Mammary epithelial cell (primary cell): Measurements from ENCODE around the gene DGAT2.

Source experiments
- EZH2 ChIP-seq: IDR thresholded peaks from 2 replicates; pipeline ENCODE4 v1.6.1; 2012; ENCODE audit warnings: low read length, inconsistent platforms, borderline replicate concordance
- TF ChIP-seq, protein P1 (sequence below), 2 donors: IDR thresholded peaks in 1 of 2; conservative IDR thresholded peaks in 1 of 2; 2 replicates each; pipeline ENCODE4 v1.5.1; 2011 to 2012; ENCODE audit warnings: inconsistent platforms in 2 of 2, low read length in 2 of 2, mild to moderate bottlenecking in 2 of 2, control low read depth in 1 of 2, low read depth in 1 of 2; ENCODE audit not compliant: insufficient read depth in 1 of 2; ENCODE audit errors: extremely low read depth in 1 of 2

GRCh38 chr11:75767228-75767572 is 1.4 kb upstream of the DGAT2 start:
- TF ChIP-seq, protein P1, sequence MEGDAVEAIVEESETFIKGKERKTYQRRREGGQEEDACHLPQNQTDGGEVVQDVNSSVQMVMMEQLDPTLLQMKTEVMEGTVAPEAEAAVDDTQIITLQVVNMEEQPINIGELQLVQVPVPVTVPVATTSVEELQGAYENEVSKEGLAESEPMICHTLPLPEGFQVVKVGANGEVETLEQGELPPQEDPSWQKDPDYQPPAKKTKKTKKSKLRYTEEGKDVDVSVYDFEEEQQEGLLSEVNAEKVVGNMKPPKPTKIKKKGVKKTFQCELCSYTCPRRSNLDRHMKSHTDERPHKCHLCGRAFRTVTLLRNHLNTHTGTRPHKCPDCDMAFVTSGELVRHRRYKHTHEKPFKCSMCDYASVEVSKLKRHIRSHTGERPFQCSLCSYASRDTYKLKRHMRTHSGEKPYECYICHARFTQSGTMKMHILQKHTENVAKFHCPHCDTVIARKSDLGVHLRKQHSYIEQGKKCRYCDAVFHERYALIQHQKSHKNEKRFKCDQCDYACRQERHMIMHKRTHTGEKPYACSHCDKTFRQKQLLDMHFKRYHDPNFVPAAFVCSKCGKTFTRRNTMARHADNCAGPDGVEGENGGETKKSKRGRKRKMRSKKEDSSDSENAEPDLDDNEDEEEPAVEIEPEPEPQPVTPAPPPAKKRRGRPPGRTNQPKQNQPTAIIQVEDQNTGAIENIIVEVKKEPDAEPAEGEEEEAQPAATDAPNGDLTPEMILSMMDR (conservative IDR thresholded peaks at IDR 0.05 in 1 of 2, IDR thresholded peaks at IDR 0.05 in 1 of 2; ENCODE audit: extremely low read depth in 1 of 2, insufficient read depth in 1 of 2, low read depth in 1 of 2, low read length in 2 of 2): no peak
- TF ChIP-seq EZH2: no peak
